Ovary (tissue), 3 donors: Measurements from ENCODE around the gene SMARCA1.

Source experiments
- CTCF ChIP-seq, 3 donors: fragments of 450-650 bp in 2 of 3; fragments of 200-600 bp in 1 of 3; IDR thresholded peaks; one replicate each; pipeline versions ENCODE4 v1.5.1 to v1.8.0; 2016 to 2022; ENCODE audit warnings: antibody characterized with exemption in 3 of 3, mild to moderate bottlenecking in 1 of 3
- POLR2A ChIP-seq: fragments of 450-650 bp; IDR thresholded peaks from one replicate; pipeline ENCODE4 v1.6.1; 2017; ENCODE audit warnings: antibody characterized with exemption, mild to moderate bottlenecking, moderate library complexity
- donor health status: DM: no; HTN: no; CAD: no.

GRCh38 chrX:129559783-129560182 is 36.5 kb upstream of the SMARCA1 start:
- no peak for TF ChIP-seq CTCF (IDR thresholded peaks at IDR 0.05)
- TF ChIP-seq POLR2A = no peak
